HG02840 (cell line): Measurements from ENCODE around the gene SSX2IP.
"Not testable (repeated sequence)": the region's sequence is repeated elsewhere in the genome, so short reads cannot be mapped to it uniquely, and the experiment has no call there.

Source experiments
- ATAC-seq: cut with Tn5 transposase; IDR thresholded peaks from one replicate; pipeline ENCODE4 v1.9.1; 2021; ENCODE audit warnings: mild to moderate bottlenecking, moderate library complexity, moderate number of reproducible peaks; ENCODE audit not compliant: unreplicated experiment, low FRiP score

SSX2IP gene

DNA sequence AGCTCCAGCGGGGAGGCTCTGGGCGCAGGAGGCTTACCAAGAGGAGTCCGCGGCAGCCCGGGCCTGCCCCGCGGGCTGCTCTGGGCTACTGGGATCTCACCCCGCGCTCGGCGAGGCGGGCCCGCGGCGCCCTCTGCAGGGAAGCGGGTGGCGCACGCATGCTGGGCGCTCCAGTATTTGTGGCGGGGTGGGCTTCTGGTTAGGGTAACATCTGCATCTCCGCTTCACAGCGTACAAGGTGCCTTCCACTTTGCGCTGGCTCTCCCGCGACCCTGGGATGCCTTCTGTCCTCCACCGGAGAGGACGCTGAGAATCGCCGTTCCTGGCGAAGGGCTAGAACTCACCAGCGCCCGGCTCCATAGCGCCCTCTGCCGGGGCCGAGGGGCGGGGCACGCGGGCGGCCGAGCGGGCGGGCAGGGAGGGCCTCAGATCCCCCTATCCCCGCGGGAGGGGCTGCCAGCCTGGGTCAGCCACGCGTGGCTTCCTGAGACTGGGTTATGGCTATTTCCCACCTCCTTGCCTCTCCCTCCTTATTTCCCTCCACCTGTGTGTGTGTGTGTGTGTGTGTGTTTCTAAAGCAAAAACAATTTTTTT, 69.4 kb downstream of the SSX2IP start:
- peak; percentile 96 for ATAC-seq

- ATAC-seq, result no peak
These were observed 70.7 kb downstream of the SSX2IP start for GRCh38 chr1:84619383-84620102.

- no peak for ATAC-seq
These were observed 72.9 kb downstream of the SSX2IP start for GRCh38 chr1:84617349-84617748.

- no peak for ATAC-seq
These were observed 74.5 kb downstream of the SSX2IP start for GRCh38 chr1:84615790-84616189.

- ATAC-seq, result no peak
These were observed 76.4 kb downstream of the SSX2IP start for GRCh38 chr1:84613887-84614286.

DNA sequence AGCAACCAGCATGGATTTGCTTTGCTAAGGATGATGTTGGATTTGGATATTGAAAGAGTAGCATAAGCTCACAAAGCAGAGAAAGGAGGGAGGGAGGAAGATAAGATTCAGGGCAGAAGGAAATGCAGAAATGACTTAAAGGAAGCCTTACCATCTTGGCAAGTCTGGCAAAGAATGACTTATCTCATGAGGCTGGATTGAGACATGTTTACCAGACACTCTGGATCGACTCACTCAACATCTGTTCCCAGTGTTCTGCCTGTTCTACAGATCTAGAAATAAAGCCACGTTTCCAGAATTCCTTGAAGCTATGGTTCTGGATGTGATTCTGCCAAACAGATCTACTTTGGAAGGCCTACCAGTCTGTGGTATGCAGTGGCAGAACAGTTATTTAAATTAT, 77.2 kb downstream of the SSX2IP start:
- ATAC-seq, result no peak

DNA sequence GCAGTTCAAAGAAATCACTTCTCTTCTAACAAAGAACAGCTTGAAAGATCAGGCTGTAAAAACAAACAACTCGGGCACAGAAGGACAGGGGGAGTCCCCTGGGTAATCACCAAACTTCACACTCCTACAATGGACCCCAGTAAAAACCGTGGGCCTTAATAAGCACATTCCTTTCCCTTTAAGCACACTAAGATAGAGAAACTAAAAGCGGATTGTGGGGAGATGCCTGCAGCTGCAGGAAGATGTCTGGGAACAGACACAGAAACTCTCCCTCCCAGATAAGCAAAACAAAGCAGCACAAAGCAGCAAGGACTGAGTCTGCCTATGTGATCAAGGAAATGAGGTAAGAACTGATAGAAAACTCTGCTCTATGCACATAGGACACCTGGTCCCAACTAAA, 78.5 kb downstream of the SSX2IP start:
- no peak for ATAC-seq

- no peak for ATAC-seq
These were observed 79.2 kb downstream of the SSX2IP start for GRCh38 chr1:84611091-84611490.

DNA sequence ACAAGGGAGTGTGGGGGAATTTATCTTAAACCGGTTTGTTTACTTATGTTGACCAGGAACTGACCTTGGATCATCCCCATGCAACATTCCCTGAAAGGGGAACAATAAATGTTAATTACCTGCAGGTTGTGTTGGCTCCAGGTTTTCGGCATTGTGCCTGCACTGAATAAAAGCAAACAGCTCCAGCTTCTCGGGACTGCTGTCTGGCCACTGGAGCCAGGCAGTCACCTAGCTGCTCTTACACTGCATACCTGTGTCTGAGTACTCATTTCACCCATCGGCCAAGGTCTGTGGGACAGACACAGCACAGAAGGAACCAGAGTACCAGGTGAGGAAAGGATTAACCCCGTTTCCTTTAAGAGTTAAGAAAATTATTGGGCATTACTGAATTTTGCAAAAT, 83.3 kb downstream of the SSX2IP start:
- ATAC-seq, result no peak

DNA sequence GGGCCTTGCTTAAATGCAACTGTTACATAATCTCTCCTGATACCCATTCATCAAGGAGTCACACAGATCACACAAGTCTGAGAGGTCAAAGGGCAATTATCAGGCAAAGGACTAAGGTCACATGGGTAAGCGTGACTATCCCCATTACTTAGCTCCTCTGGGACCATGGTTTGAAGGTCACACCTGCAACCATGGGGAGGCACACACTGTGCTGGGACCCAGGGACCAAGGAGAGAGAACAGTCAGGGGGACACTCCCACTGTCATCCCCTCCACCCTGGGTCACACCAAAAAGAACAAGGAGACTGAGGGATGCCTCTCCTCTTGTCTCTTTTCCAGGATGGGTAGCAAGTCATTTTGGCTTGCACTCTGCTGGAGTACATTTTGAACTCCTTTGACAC, 85.1 kb downstream of the SSX2IP start:
- ATAC-seq, result no peak

GRCh38 chr1:84603941-84604830, 86.1 kb downstream of the SSX2IP start:
- no peak for ATAC-seq

- no peak for ATAC-seq
These were observed 87.0 kb downstream of the SSX2IP start for GRCh38 chr1:84603223-84603622.

DNA sequence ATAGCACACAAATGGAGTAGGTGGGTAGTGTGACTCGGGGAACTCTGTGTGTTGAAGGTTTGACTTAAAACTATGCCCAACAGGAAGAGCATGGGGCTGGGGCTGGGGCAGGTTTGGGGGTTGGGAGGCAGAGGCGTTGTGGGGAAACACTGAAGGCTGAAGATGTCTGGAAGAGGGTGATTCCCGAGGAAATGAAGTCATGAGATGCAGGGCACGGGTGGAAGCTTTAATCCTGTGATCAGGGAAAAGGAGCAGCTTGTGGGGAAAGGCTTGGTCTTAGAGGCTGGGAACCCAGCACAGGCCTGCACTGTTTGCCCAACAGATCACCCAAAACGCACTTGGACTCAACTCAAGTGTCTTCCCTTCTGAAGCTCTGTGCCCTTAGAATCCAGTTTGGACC, 89.5 kb downstream of the SSX2IP start:
- ATAC-seq, result no peak

DNA sequence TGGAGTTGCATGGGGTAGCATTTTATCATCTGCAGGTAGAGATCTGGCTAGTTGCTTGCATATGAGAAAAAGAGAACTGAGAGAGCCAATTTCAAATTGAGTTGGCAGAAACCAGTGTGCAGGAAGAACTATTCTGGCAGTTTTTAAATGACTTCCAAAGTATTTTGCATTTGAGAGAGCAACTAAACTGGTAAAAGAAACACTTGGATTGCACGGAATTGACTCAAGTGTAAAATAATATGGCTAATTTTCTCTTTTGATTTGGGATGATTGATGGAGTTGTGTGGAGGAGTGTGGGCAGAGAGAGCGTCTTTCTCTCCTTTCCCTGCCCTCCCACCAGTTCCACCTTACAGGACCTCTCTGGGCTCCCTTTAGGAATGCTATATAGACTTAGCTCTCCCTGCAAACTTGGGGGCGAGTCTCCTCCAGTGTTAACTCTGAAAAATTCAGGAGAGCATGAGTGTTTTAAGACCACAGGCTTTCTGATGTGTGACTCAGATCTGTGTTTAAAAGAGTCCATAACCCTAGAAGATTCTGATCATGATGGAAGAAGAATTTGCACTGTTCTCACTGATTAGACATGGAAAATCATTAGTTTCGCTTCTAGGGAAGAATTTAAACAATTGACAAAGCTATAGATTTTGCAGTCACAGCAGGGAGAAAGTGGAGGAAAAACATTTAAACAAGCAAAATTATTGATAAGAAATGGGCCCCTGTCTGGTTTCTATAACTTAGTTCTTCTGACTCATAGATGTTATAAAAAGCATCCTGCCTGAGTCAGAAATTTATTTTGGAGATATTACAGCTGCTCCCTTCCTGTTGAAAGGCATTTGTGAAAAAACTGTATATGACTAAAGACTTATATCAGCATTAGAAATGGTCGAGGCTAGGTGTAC, 91.2 kb downstream of the SSX2IP start:
- peak; percentile 74 for ATAC-seq

DNA sequence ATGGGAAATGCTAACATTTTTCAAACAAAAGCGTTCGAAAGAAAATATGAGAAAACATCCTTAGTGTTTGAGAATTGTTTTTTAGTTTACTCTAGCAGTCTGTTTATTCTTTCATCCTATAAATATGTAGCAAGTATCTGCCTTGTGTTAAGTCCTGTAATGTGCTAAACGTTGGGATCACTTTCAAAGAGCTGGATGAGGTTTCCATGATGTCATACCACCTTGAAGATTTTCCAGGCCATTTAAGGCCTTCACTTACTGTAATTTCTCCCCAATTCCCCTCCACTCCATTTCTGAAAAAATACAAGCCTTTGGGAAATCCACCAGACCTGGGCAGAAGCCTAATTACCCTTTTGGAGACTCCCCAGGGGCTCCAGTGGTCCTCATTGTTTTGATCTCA, 91.8 kb downstream of the SSX2IP start:
- no peak for ATAC-seq

DNA sequence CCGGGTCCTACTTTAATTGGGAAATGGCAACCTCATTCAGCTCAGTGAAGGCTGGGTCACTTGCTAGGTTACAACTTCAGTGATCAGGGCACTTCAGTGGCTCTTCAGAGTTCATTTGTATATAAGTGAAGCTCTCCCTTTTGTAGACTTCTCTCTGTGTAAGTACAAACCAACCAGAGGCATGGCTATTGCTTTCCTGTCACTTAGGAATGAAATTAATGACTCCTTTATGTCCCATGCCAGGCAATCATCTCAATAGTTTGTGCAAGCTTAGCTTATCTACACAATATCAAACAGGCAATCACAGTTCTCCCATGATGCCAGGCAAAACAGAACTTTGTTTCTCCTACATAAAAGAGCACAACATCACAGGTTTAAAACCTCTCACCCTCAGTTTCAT, 93.2 kb downstream of the SSX2IP start:
- no peak for ATAC-seq

GRCh38 chr1:84594959-84595358, 95.3 kb downstream of the SSX2IP start:
- not testable (repeated sequence) for ATAC-seq
